Activated CD8-positive, alpha-beta T cell treated with anti-CD3 and anti-CD28 coated beads, Interleukin-2, amount 10 ng/mL, durations not matched to agents 7 days and 5 days (primary cell): ENCODE data around the gene RAET1G. TPM values are rescaled to one million over a fixed set of nuclear protein-coding genes. Genes with fewer than 3 reads are reported as not detected.

Source experiments
- ATAC-seq: fragments of 150-1000 bp; cut with Tn5 transposase; one replicate; pipeline ENCODE4 v1.10.0; 2021; ENCODE audit warnings: moderate library complexity
- CTCF ChIA-PET: fragments of 350-600 bp; sonication (Branson Sonifier 250); formaldehyde crosslinking; loops from one replicate; lab custom pipeline; 2021; ENCODE audit warnings: antibody characterized with exemption; lab: Charles Lee
- POLR2A ChIA-PET: fragments of 350-600 bp; sonication (Branson Sonifier 250); formaldehyde crosslinking; loops from one replicate; lab custom pipeline; 2021; ENCODE audit warnings: antibody characterized with exemption; lab: Charles Lee
- DNase-seq: peaks from one replicate; pipeline ENCODE4 v3.0.0-alpha.2; 2020
- H3K27ac Mint-ChIP-seq: one replicate; pipeline ENCODE4 v1.8.0; 2021; ENCODE audit warnings: mild to moderate bottlenecking, mixed read lengths
- H3K27me3 Mint-ChIP-seq: one replicate; pipeline ENCODE4 v1.8.0; 2021; ENCODE audit warnings: low read depth, mixed read lengths
- H3K36me3 Mint-ChIP-seq: one replicate; pipeline ENCODE4 v1.8.0; 2021; ENCODE audit warnings: low read depth, mixed read lengths
- H3K4me1 Mint-ChIP-seq: one replicate; pipeline ENCODE4 v1.8.0; 2021; ENCODE audit warnings: low read depth, mixed read lengths
- H3K4me3 Mint-ChIP-seq: one replicate; pipeline ENCODE4 v1.8.0; 2021; ENCODE audit warnings: mild to moderate bottlenecking, mixed read lengths
- H3K9me3 Mint-ChIP-seq: one replicate; pipeline ENCODE4 v1.8.0; 2022; ENCODE audit warnings: mixed read lengths; ENCODE audit not compliant: insufficient read depth
- total RNA-seq, 2 experiments: library from RNA; stranded (reverse); gene quantifications; one replicate each; pipeline ENCODE4 v1.2.3, GENCODE V29; 2021

Gene RAET1G
- total RNA-seq, 2 experiments from 2014 or later = not detected

GRCh38 chr6:149907317-149907716, 15.6 kb downstream of the RAET1G start:
- Mint-ChIP-seq H3K27me3 (peaks cover 12% of the 10 kb centered on the region), H3K4me1 (no peaks in the 10 kb centered on the region), H3K9me3 (peaks cover 4% of the 10 kb centered on the region), H3K27ac (no peak overlapping the region), H3K4me3 (no peak overlapping the region), H3K36me3 (no peaks in the 10 kb centered on the region)
- ChIA-PET CTCF (no interaction called here), POLR2A (no interaction called here)
- ATAC-seq (no peak), DNase-seq (no peak)

- H3K4me3 Mint-ChIP-seq = no peak overlapping the region
- H3K9me3 Mint-ChIP-seq = peaks cover 4% of the 10 kb centered on the region
- ATAC-seq = no peak
These were observed 16.5 kb downstream of the RAET1G start for GRCh38 chr6:149906405-149906804.

GRCh38 chr6:149905911-149906371, 17.0 kb downstream of the RAET1G start:
- no peak overlapping the region for H3K27ac Mint-ChIP-seq
- CTCF ChIA-PET = interaction anchor here (0.9 to 1.0 kb wide), 2 partner anchors 12 to 65 kb away, joined by 3 read pairs; no protein-coding TSS in a partner anchor
- no peak overlapping the region for H3K4me3 Mint-ChIP-seq
- H3K36me3 Mint-ChIP-seq = no peaks in the 10 kb centered on the region
- POLR2A ChIA-PET = no interaction called here
- no peaks in the 10 kb centered on the region for H3K4me1 Mint-ChIP-seq
- H3K9me3 Mint-ChIP-seq = peaks cover 4% of the 10 kb centered on the region
- peaks cover 8% of the 10 kb centered on the region for H3K27me3 Mint-ChIP-seq
- no peak for DNase-seq
- no peak for ATAC-seq

More at GRCh38 chr6:149906405-149906804, 16.5 kb downstream of the RAET1G start:
- ChIA-PET CTCF (interaction anchor here (0.9 to 1.0 kb wide), 2 partner anchors 12 to 65 kb away, joined by 3 read pairs; no protein-coding TSS in a partner anchor), POLR2A (no interaction called here)
- H3K27me3 Mint-ChIP-seq = peaks cover 10% of the 10 kb centered on the region
- H3K27ac Mint-ChIP-seq = no peak overlapping the region
- H3K4me1 Mint-ChIP-seq = no peaks in the 10 kb centered on the region
- DNase-seq = no peak
- H3K36me3 Mint-ChIP-seq = no peaks in the 10 kb centered on the region

GRCh38 chr6:149905371-149905910, 17.5 kb downstream of the RAET1G start:
- peaks cover 7% of the 10 kb centered on the region for H3K27me3 Mint-ChIP-seq
- no peaks in the 10 kb centered on the region for H3K4me1 Mint-ChIP-seq
- ChIA-PET CTCF (interaction anchor here (0.9 to 1.0 kb wide), 2 partner anchors 13 to 65 kb away, joined by 3 read pairs; no protein-coding TSS in a partner anchor), POLR2A (no interaction called here)
- no peaks in the 10 kb centered on the region for H3K36me3 Mint-ChIP-seq
- no peak for DNase-seq
- H3K27ac Mint-ChIP-seq = no peak overlapping the region
- H3K4me3 Mint-ChIP-seq = no peak overlapping the region
- H3K9me3 Mint-ChIP-seq = peaks cover 4% of the 10 kb centered on the region
- no peak for ATAC-seq

GRCh38 chr6:149904661-149905370, 18.1 kb downstream of the RAET1G start:
- Mint-ChIP-seq H3K27ac (no peak overlapping the region), H3K4me1 (no peaks in the 10 kb centered on the region), H3K4me3 (no peak overlapping the region), H3K36me3 (no peaks in the 10 kb centered on the region), H3K27me3 (peaks cover 6% of the 10 kb centered on the region), H3K9me3 (peaks cover 4% of the 10 kb centered on the region)
- no peak for ATAC-seq
- ChIA-PET POLR2A (no interaction called here), CTCF (interaction anchor here (1.1 kb wide), 1 partner anchor 70 kb away, joined by 4 read pairs; no protein-coding TSS in a partner anchor)
- DNase-seq = no peak

GRCh38 chr6:149903938-149904611, 18.8 kb downstream of the RAET1G start:
- no peaks in the 10 kb centered on the region for H3K4me1 Mint-ChIP-seq
- peaks cover 4% of the 10 kb centered on the region for H3K9me3 Mint-ChIP-seq
- DNase-seq (no peak), ATAC-seq (no peak)
- no peak overlapping the region for H3K27ac Mint-ChIP-seq
- peaks cover 6% of the 10 kb centered on the region for H3K27me3 Mint-ChIP-seq
- no peaks in the 10 kb centered on the region for H3K36me3 Mint-ChIP-seq
- POLR2A ChIA-PET = no interaction called here
- no peak overlapping the region for H3K4me3 Mint-ChIP-seq
- CTCF ChIA-PET = interaction anchor here (1.1 kb wide), 1 partner anchor 69 kb away, joined by 4 read pairs; no protein-coding TSS in a partner anchor

GRCh38 chr6:149901444-149902140, 21.3 kb downstream of the RAET1G start:
- peaks cover 4% of the 10 kb centered on the region for H3K27me3 Mint-ChIP-seq
- H3K4me3 Mint-ChIP-seq = no peak overlapping the region
- DNase-seq (no peak), ATAC-seq (no peak)
- H3K27ac Mint-ChIP-seq = no peak overlapping the region
- peaks cover 2% of the 10 kb centered on the region for H3K4me1 Mint-ChIP-seq
- ChIA-PET CTCF (no interaction called here), POLR2A (no interaction called here)
- H3K9me3 Mint-ChIP-seq = no peaks in the 10 kb centered on the region
- H3K36me3 Mint-ChIP-seq = no peaks in the 10 kb centered on the region

- H3K27me3 Mint-ChIP-seq = peaks cover 4% of the 10 kb centered on the region
- POLR2A ChIA-PET = interaction anchor here (0.5 kb wide), 1 partner anchor 25 kb away, joined by 4 read pairs; no protein-coding TSS in a partner anchor
- no peak overlapping the region for H3K4me3 Mint-ChIP-seq
- ATAC-seq (no peak), DNase-seq (no peak)
- H3K4me1 Mint-ChIP-seq = peaks cover 9% of the 10 kb centered on the region
- no peak overlapping the region for H3K27ac Mint-ChIP-seq
- H3K36me3 Mint-ChIP-seq = no peaks in the 10 kb centered on the region
- CTCF ChIA-PET = no interaction called here
- no peaks in the 10 kb centered on the region for H3K9me3 Mint-ChIP-seq
These were observed 22.1 kb downstream of the RAET1G start for GRCh38 chr6:149900620-149901443.

- peaks cover 4% of the 10 kb centered on the region for H3K27me3 Mint-ChIP-seq
- H3K9me3 Mint-ChIP-seq = no peaks in the 10 kb centered on the region
- H3K4me3 Mint-ChIP-seq = no peak overlapping the region
- POLR2A ChIA-PET = interaction anchor here (0.5 kb wide), 1 partner anchor 24 kb away, joined by 4 read pairs; no protein-coding TSS in a partner anchor
- H3K27ac Mint-ChIP-seq = no peak overlapping the region
- no peak for DNase-seq
- CTCF ChIA-PET = no interaction called here
- no peak for ATAC-seq
- H3K36me3 Mint-ChIP-seq = no peaks in the 10 kb centered on the region
- peaks cover 15% of the 10 kb centered on the region for H3K4me1 Mint-ChIP-seq
These were observed 22.8 kb downstream of the RAET1G start for GRCh38 chr6:149899926-149900619.

GRCh38 chr6:149899486-149899885, 23.4 kb downstream of the RAET1G start:
- Mint-ChIP-seq H3K4me3 (no peak overlapping the region), H3K4me1 (peaks cover 16% of the 10 kb centered on the region), H3K27me3 (peaks cover 7% of the 10 kb centered on the region), H3K36me3 (no peaks in the 10 kb centered on the region), H3K9me3 (no peaks in the 10 kb centered on the region), H3K27ac (no peak overlapping the region)
- ATAC-seq = no peak
- ChIA-PET POLR2A (no interaction called here), CTCF (no interaction called here)
- DNase-seq = no peak
